HEK293T (cell line): ENCODE data around the gene HPCAL1.

ENCODE experiments used
- FOXA1 ChIP-seq: fragments of 450-650 bp; IDR thresholded peaks from 2 replicates; pipeline ENCODE4 v1.6.1; 2016; ENCODE audit warnings: mild to moderate bottlenecking
- LEF1 ChIP-seq: fragments of 450-650 bp; IDR thresholded peaks from 2 replicates; pipeline ENCODE4 v1.6.1; 2017; ENCODE audit warnings: mild to moderate bottlenecking, borderline replicate concordance

GRCh38 chr2:10288606-10289005 is 14.1 kb upstream of the HPCAL1 start:
- TF ChIP-seq FOXA1 (no peak), LEF1 (no peak)
